Mucosa of descending colon (tissue), 3 donors: ENCODE results near the gene LMCD1. TPM values are rescaled to one million over a fixed set of nuclear protein-coding genes. Genes with fewer than 3 reads are reported as not detected.
A peak's percentile ranks its signal among the peaks of the same experiment; 100 is the strongest.

Experiments
- ATAC-seq: fragments of 200-7000 bp; cut with Tn5 transposase; one replicate; pipeline ENCODE4 v1.9.1; 2020; ENCODE audit warnings: mild to moderate bottlenecking, moderate library complexity
- DNase-seq, 3 donors: peaks; one replicate each; pipeline ENCODE4 v3.0.0-alpha.2; 2020
- H3K36me3 ChIP-seq: fragments of 200-600 bp; one replicate; pipeline ENCODE4 v1.8.0; 2021; ENCODE audit warnings: low read depth, mild to moderate bottlenecking
- H3K4me1 ChIP-seq: fragments of 200-600 bp; one replicate; pipeline ENCODE4 v1.8.0; 2021; ENCODE audit warnings: low read depth, mild to moderate bottlenecking
- H3K4me3 ChIP-seq: fragments of 200-600 bp; one replicate; pipeline ENCODE4 v1.8.0; 2021; ENCODE audit warnings: mild to moderate bottlenecking
- H3K9me3 ChIP-seq: fragments of 200-600 bp; one replicate; pipeline ENCODE4 v1.8.0; 2021; ENCODE audit warnings: mild to moderate bottlenecking
- intact Hi-C, 2 donors: fragments of 100-400 bp; cut with DNase I in 1 of 2; cut with micrococcal nuclease in 1 of 2; formaldehyde crosslinking; loops; one replicate each; pipeline versions ENCODE4 v1.11.0 to v1.11.1; 2022; cut with DNase I, micrococcal nuclease
- total RNA-seq, 3 donors: library from RNA; stranded (reverse); fragmentation: NEBNext Ultra II Directional in 2 of 3; extraction: Animal tissue kit (Norgen Biotek cat#: 25700) in 2 of 3; gene quantifications; one replicate each; pipeline versions ENCODE4 v1.2.1 to v1.2.4, GENCODE V29; 2021 to 2023
- TF ChIP-seq, protein P1 (sequence below): fragments of 200-600 bp; IDR thresholded peaks from one replicate; pipeline ENCODE4 v1.8.0; 2022; ENCODE audit warnings: antibody characterized with exemption, mild to moderate bottlenecking
- donor health status: DM: no; HTN: no; CAD: no; lungs with moderate emphysema.
- donor health status: DM: no; HTN: no; CAD: no.
- donor health status: DM: no; HTN: yes; CAD: no.

The LMCD1 gene
- total RNA-seq, 3 donors from 2014 or later: 5.1 to 9.7 (median 7.2) TPM

DNA sequence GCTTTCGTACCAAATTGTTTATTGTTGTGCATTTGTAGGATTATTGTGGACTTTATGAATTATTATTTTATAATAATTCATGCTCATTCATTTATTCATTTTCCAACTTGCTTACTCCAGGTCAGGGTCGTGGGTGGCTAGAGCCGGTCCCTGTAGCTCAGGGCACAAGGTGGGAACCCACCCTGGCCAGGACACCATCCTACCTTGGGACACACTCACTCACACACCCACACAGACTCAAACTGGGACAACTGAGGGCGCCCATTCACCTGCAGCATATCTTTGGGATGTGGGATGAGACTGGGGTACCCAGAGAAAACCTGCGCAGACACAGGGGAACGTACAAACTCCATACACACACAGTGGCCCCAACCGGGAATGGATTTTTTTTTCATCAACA, 102.4 kb downstream of the LMCD1 start:
- Histone ChIP-seq H3K36me3 (no peaks in the 10 kb centered on the region), H3K9me3 (no peaks in the 10 kb centered on the region), H3K4me1 (no peaks in the 10 kb centered on the region), H3K4me3 (no peak overlapping the region)
- no peak for DNase-seq
- intact Hi-C loops: no loop called here
- no peak for ATAC-seq
- TF ChIP-seq, protein P1, sequence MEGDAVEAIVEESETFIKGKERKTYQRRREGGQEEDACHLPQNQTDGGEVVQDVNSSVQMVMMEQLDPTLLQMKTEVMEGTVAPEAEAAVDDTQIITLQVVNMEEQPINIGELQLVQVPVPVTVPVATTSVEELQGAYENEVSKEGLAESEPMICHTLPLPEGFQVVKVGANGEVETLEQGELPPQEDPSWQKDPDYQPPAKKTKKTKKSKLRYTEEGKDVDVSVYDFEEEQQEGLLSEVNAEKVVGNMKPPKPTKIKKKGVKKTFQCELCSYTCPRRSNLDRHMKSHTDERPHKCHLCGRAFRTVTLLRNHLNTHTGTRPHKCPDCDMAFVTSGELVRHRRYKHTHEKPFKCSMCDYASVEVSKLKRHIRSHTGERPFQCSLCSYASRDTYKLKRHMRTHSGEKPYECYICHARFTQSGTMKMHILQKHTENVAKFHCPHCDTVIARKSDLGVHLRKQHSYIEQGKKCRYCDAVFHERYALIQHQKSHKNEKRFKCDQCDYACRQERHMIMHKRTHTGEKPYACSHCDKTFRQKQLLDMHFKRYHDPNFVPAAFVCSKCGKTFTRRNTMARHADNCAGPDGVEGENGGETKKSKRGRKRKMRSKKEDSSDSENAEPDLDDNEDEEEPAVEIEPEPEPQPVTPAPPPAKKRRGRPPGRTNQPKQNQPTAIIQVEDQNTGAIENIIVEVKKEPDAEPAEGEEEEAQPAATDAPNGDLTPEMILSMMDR: no peak

DNA sequence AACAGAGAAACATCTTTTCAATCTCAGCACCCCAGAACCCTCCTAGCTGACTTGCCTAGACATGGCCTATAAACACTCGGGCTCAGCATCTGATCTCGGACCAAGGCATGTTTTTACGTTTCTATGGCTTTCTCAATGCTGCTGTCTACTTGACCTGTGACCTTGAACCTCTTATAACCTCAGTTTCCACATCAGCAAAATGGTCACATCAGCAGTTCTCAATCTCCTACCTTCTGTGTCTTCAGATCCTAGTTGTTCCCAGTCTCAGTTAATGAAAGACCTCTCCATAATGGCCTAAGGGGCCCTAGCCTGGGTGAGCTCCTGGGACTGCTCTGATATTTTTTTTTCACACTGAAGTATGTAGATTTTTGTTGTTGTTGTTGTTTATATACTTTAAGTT, 103.4 kb downstream of the LMCD1 start:
- no peak overlapping the region for H3K4me3 ChIP-seq
- ATAC-seq (no peak), DNase-seq (no peak)
- intact Hi-C loops: no loop called here
- no peaks in the 10 kb centered on the region for H3K9me3 ChIP-seq
- no peaks in the 10 kb centered on the region for H3K36me3 ChIP-seq
- H3K4me1 ChIP-seq: no peaks in the 10 kb centered on the region
- TF ChIP-seq, protein P1: no peak

GRCh38 chr3:8606701-8607231, 105.1 kb downstream of the LMCD1 start:
- H3K4me3 ChIP-seq: no peak overlapping the region
- H3K36me3 ChIP-seq: no peaks in the 10 kb centered on the region
- no peaks in the 10 kb centered on the region for H3K9me3 ChIP-seq
- TF ChIP-seq, protein P1: no peak
- intact Hi-C loops: no loop called here
- ATAC-seq (no peak), DNase-seq (no peak)
- no peaks in the 10 kb centered on the region for H3K4me1 ChIP-seq

DNA sequence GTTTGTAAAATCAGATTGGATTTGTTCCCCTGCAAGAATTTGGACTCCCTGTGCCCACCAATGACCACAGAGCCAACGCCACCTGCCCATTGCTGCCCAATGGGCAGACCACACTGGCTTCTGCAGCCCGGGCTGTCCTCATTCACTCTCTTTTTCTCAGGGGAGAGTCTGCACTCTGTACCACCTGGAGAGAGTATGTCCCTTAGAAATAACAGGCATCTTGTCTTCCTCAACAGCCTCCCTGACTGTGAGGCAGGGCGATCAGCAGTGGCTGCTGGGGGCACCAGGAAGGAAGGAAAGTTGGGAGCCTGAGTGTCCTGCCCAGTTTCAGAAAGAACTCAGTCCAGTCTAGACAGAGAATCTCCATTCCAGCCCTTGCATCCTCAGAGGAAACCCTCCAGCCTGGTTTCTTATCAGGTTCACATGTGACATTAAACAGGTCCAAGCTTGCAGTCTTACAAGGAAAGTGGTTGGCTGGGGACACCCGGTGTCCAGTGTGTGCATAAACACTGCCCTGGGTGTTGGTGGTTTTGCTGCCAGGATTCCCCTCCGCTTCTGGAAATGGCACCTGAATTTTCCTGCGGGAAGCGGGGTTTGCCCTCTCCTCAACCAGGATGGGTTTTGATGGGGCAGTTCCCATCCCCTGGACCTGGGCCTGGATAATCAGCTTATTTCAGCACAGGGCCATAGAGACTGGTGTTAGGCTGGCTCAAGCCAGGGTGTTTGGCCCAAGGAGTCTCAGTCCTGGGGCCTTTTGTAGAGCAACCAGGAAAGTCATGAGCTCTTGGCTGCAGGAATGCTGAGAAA, 105.8 kb downstream of the LMCD1 start:
- Histone ChIP-seq H3K9me3 (no peaks in the 10 kb centered on the region), H3K4me3 (no peak overlapping the region), H3K36me3 (no peaks in the 10 kb centered on the region), H3K4me1 (no peaks in the 10 kb centered on the region)
- DNase-seq (peak in 2 of 3 donors; percentile 33 to 38), ATAC-seq (peak; percentile 67)
- TF ChIP-seq, protein P1: no peak
- intact Hi-C loops: no loop called here

GRCh38 chr3:8608041-8608790, 106.6 kb downstream of the LMCD1 start:
- TF ChIP-seq, protein P1: no peak
- ATAC-seq: no peak
- no peak overlapping the region for H3K4me3 ChIP-seq
- H3K9me3 ChIP-seq: no peaks in the 10 kb centered on the region
- intact Hi-C loops: no loop called here
- H3K36me3 ChIP-seq: no peaks in the 10 kb centered on the region
- no peak for DNase-seq
- H3K4me1 ChIP-seq: no peaks in the 10 kb centered on the region
